Heart right ventricle (tissue), 16 donors: ENCODE results near the gene OR5T2. TPM values are rescaled to one million over a fixed set of nuclear protein-coding genes. Genes with fewer than 3 reads are reported as not detected.

Source experiments
- ATAC-seq, 8 donors: fragments of 200-7000 bp; cut with Tn5 transposase; one replicate each; pipeline ENCODE4 v1.9.1; 2020; ENCODE audit warnings: mild to moderate bottlenecking in 8 of 8, moderate library complexity in 8 of 8, moderate number of reproducible peaks in 1 of 8
- DNase-seq, 2 donors: peaks; one replicate each; pipeline ENCODE4 v3.0.0-alpha.2; 2020
- H3K27ac ChIP-seq, 10 donors: fragments of 200-600 bp; sonication (generic) in 2 of 10; one replicate each; pipeline versions ENCODE4 v1.5.0 to v1.8.0; 2020 to 2022; ENCODE audit warnings: mild to moderate bottlenecking in 3 of 10
- H3K27me3 ChIP-seq, 7 donors: fragments of 200-600 bp; one replicate each; pipeline ENCODE4 v1.8.0; 2021 to 2022; ENCODE audit warnings: mild to moderate bottlenecking in 2 of 7
- H3K36me3 ChIP-seq, 9 donors: fragments of 200-600 bp; sonication (generic) in 1 of 9; one replicate each; pipeline versions ENCODE4 v1.5.0 to v1.8.0; 2020 to 2022; ENCODE audit warnings: mild to moderate bottlenecking in 2 of 9
- H3K4me1 ChIP-seq, 9 donors: fragments of 200-600 bp; sonication (generic) in 1 of 9; one replicate each; pipeline versions ENCODE4 v1.5.0 to v1.8.0; 2020 to 2022; ENCODE audit warnings: mild to moderate bottlenecking in 4 of 9
- H3K4me3 ChIP-seq, 10 donors: fragments of 200-600 bp; sonication (generic) in 2 of 10; one replicate each; pipeline versions ENCODE4 v1.5.0 to v1.8.0; 2020 to 2022; ENCODE audit warnings: mild to moderate bottlenecking in 7 of 10, moderate library complexity in 2 of 10
- H3K9me3 ChIP-seq, 11 donors: fragments of 200-600 bp in 10 of 11; sonication (generic) in 2 of 11; one replicate each; pipeline versions ENCODE4 v1.5.0 to v1.8.0; 2013 to 2022; ENCODE audit warnings: mild to moderate bottlenecking in 2 of 11, control low read depth in 1 of 11, moderate library complexity in 1 of 11
- WGBS, 2 donors: extraction: QIAGEN DNeasy Blood & Tissue Kit; methylation state at CpG; one replicate each; pipeline ENCODE4 v1.1.7; 2013; ENCODE audit warnings: inconsistent platforms in 1 of 2; 5-methylcytosine and 5-hydroxymethylcytosine counted together
- intact Hi-C, 10 donors: fragments of 100-400 bp; cut with DNase I; formaldehyde crosslinking; loops; one replicate each; pipeline versions ENCODE4 v1.11.1 to v1.14.2; 2022
- polyA plus RNA-seq, 2 donors: library from polyadenylated mRNA; stranded (reverse); fragments of 200-250 nt; gene quantifications; one replicate each; pipeline ENCODE4 v1.2.3, GENCODE V29; 2013
- total RNA-seq, 10 donors: library from RNA; stranded (reverse); fragmentation: NEBNext Ultra II Directional in 3 of 10; extraction: Animal tissue kit (Norgen Biotek cat#: 25700) in 3 of 10; gene quantifications; one replicate each; pipeline versions ENCODE4 v1.2.1 to v1.2.4, GENCODE V29; 2021 to 2023
- TF ChIP-seq, protein P1 (sequence below), 9 donors: fragments of 200-600 bp; sonication (generic) in 2 of 9; IDR thresholded peaks; one replicate each; pipeline versions ENCODE4 v1.5.0 to v1.8.0; 2021 to 2022; ENCODE audit warnings: antibody characterized with exemption in 9 of 9, mild to moderate bottlenecking in 5 of 9, moderate library complexity in 1 of 9
- donor health status: Arrhythmogenic right ventricular cardiomyopathy.
- donor health status: ischemic (EF 13 %, LVEDD 7.1; RV severe dilation, severe dysfunction).
- donor health status: healthy with polysubstance abuse.
- donor health status: DM: no; HTN: yes; CAD: no.
- donor health status: DM: no; HTN: no; CAD: no.
- donor health status: ischemic (EF 25% LVEDD 6.9; RV normal size, moderate dysfunction).
- donor health status: ischemic (EF 25% LVEDD 5.7; RV mildly dilated, moderate dysfunction).
- donor health status: healthy.
- donor health status: DM: yes; HTN: yes; CAD: no.
- donor health status: Ischemic cardiomyopathy.
- donor health status: ischemic (EF 35%, LVEDD 5.7; RV mildly dilated, moderate dysfunction).
- donor health status: nonischemic (EF 11% LVEDD 7.7; RV severe dilation, severe dysfunction).
- donor health status: DM: yes; HTN: yes; CAD: no.
- donor health status: PGD.
- donor health status: ischemic (EF 29% LVEDD 5.4; RV normal size, mild dysfunction).
- donor health status: nonischemic (EF 23%, LVEDD 6.1; RV moderate dilation, normal function).

Gene OR5T2
- total and polyA plus RNA-seq, 12 donors, result not detected

DNA sequence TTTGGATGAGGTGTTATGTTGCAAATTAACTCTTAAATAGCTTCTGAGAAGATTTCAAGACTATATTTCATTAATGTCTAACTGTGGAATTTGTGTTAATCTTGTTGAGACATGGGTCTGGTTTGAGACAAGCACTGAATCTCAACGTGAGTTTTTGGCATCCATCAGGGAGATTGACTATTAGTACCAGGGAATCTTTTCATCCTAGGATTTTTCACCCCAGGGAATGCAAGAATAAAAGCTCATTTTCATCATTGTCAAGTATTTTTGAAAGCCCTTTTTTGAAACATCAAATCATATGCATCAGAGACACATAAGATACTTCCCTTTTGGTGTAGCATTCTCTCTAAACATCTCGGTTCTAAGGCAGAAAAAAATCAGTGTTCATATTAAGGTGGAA is 19.5 kb downstream of the OR5T2 start:
- Histone ChIP-seq H3K9me3 (peaks cover 0 to 27% (median 8%) of the 10 kb centered on the region in 11 donors), H3K36me3 (no peaks in the 10 kb centered on the region), H3K27ac (no peak overlapping the region), H3K4me3 (no peak overlapping the region), H3K27me3 (no peaks in the 10 kb centered on the region), H3K4me1 (no peaks in the 10 kb centered on the region)
- DNase-seq (no peak), ATAC-seq (no peak)
- 64 to 65% methylated on average over 2 of the region's 2 CpGs for WGBS, 2 donors
- TF ChIP-seq, protein P1, sequence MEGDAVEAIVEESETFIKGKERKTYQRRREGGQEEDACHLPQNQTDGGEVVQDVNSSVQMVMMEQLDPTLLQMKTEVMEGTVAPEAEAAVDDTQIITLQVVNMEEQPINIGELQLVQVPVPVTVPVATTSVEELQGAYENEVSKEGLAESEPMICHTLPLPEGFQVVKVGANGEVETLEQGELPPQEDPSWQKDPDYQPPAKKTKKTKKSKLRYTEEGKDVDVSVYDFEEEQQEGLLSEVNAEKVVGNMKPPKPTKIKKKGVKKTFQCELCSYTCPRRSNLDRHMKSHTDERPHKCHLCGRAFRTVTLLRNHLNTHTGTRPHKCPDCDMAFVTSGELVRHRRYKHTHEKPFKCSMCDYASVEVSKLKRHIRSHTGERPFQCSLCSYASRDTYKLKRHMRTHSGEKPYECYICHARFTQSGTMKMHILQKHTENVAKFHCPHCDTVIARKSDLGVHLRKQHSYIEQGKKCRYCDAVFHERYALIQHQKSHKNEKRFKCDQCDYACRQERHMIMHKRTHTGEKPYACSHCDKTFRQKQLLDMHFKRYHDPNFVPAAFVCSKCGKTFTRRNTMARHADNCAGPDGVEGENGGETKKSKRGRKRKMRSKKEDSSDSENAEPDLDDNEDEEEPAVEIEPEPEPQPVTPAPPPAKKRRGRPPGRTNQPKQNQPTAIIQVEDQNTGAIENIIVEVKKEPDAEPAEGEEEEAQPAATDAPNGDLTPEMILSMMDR (IDR thresholded peaks at IDR 0.05), result no peak
- intact Hi-C loops, result no loop called here

GRCh38 chr11:56207790-56208189 is 26.3 kb downstream of the OR5T2 start:
- Histone ChIP-seq H3K4me3 (no peak overlapping the region), H3K27me3 (no peaks in the 10 kb centered on the region), H3K27ac (no peak overlapping the region), H3K36me3 (no peaks in the 10 kb centered on the region), H3K9me3 (peaks cover 0 to 8% (median 0%) of the 10 kb centered on the region in 11 donors), H3K4me1 (no peaks in the 10 kb centered on the region)
- TF ChIP-seq, protein P1 (IDR thresholded peaks at IDR 0.05), result no peak
- ATAC-seq, result no peak
- WGBS, 2 donors, result 38 to 46% methylated on average over 1 of the region's 1 CpG
- DNase-seq, result no peak
- intact Hi-C loops, result no loop called here

GRCh38 chr11:56197367-56197766 is 36.7 kb downstream of the OR5T2 start:
- Histone ChIP-seq H3K4me3 (no peak overlapping the region), H3K36me3 (no peaks in the 10 kb centered on the region), H3K27me3 (no peaks in the 10 kb centered on the region), H3K9me3 (peaks cover 0 to 15% (median 0%) of the 10 kb centered on the region in 11 donors), H3K27ac (no peak overlapping the region), H3K4me1 (no peaks in the 10 kb centered on the region)
- 55 to 65% methylated on average over 2 of the region's 2 CpGs for WGBS, 2 donors
- intact Hi-C loops, result no loop called here
- TF ChIP-seq, protein P1 (IDR thresholded peaks at IDR 0.05), result no peak
- DNase-seq (no peak), ATAC-seq (no peak)

- Histone ChIP-seq H3K27ac (no peak overlapping the region), H3K4me3 (no peak overlapping the region), H3K4me1 (no peaks in the 10 kb centered on the region), H3K27me3 (no peaks in the 10 kb centered on the region), H3K36me3 (no peaks in the 10 kb centered on the region), H3K9me3 (peaks cover 0 to 21% (median 5%) of the 10 kb centered on the region in 11 donors)
- intact Hi-C loops, result no loop called here
- no peak for ATAC-seq
- TF ChIP-seq, protein P1 (IDR thresholded peaks at IDR 0.05), result no peak
- WGBS, 2 donors, result 82% methylated on average over 3 of the region's 3 CpGs
- no peak for DNase-seq
Measured at GRCh38 chr11:56196705-56197104, 37.4 kb downstream of the OR5T2 start.
